COR-L47 (cell line): ENCODE measurements around the gene SYNE2.
A peak's percentile ranks its signal among the peaks of the same experiment; 100 is the strongest.

Source experiments
- DNase-seq: peaks from one replicate; lab custom pipeline; 2025; lab: John Stamatoyannopoulos, UW

The SYNE2 gene

DNA sequence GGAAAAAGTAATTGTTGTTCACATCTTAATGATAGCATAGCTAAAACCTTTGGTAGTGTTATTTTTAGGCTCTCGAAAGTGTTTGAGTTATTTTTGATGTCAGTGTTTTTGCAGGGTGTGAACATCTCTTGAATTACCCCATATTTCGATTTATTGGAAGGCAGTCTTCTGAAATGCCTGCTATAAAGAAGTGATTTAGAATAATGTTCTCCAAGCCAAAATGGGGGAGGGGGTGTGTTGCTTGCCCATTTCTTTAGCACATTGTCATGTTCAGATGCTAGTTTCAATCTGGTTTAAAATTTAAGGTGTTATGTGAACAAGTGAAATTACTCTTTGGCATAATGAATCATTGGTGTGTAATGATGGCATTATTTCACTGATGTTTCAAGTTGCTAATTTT, 110.6 kb downstream of the SYNE2 start:
- no peak for DNase-seq

DNA sequence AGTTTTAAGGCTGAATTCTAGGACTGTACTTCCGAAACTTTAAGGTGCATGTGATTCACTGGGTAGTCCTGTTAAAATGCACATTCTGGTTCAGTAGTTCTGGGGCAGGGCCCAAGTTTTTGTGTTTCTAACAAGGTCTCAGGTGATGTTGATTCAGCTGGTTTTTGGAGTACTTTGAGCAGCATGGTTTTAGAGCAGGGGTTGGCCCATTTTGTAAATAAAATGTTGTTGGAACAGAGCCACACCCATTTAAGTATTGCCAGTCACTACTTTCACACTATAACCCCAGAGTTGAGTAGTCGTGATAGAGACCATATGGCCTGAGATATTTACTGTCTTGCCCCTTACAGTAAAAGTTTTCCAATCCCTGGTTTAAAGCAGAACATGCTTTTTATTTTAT, 111.3 kb downstream of the SYNE2 start:
- no peak for DNase-seq

DNA sequence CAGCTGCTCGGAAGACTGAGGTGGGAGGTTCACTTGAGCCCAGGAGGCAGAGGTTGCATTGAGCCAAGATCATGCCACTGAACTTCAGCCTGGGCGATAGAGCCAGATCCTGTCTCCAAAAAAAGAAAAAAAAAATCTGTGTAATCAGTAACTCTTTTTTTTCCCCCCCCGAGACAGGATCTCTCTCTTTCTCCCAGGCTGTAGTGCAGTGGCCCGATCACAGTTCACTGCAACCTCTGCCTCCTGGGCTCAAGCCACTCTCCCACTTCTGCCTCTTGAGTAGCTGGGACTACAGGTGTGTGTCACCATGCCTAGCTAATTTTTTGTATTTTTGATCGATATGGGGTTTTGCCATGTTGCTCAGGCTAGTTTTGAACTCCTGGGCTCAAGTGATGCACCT, 113.6 kb downstream of the SYNE2 start:
- DNase-seq, result no peak

- peak; percentile 14 for DNase-seq
Observed at GRCh38 chr14:63972323-63972932, 119.6 kb downstream of the SYNE2 start.

- no peak for DNase-seq
Observed at GRCh38 chr14:63974176-63974575, 121.4 kb downstream of the SYNE2 start.

- DNase-seq, result no peak
Observed at GRCh38 chr14:63981569-63981968, 128.8 kb downstream of the SYNE2 start.

- no peak for DNase-seq
Observed at GRCh38 chr14:63982156-63982555, 129.4 kb downstream of the SYNE2 start.

DNA sequence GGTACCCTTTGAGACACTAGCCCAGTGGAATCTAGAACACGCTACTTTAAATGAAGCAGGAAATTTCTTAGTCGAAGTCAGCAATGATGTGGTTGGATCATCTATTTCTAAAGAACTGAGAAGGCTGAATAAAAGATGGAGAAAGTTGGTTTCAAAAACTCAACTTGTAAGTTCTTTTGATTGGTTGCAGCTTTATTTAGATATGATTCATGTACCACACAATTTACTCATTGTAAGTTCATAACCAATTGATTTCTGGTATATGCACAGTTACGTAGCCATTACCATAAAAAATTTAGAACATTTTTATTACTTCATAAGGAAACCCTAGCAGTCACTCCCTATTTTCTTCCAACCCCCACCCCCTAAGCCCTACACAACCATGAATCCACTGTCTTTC, 129.8 kb downstream of the SYNE2 start:
- DNase-seq, result no peak

GRCh38 chr14:63986789-63987533, 134.2 kb downstream of the SYNE2 start:
- DNase-seq, result no peak

DNA sequence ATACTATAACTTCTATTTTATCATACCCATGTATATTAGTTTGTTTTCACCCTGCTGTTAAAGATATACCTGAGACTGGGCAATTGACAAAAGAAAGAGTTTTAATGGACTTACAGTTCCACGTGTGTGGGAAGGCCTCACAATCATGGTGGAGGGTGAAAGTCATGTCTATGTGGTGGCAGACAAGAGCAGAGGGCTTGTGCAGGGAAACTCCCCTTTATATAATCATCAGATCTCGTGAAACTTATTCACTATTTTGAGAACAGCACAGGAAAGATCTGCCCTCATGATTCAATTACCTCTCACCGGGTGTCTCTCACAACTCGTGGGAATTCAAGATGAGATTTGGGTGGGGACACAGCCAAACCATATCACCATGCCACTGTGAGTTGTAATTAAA, 135.8 kb downstream of the SYNE2 start:
- DNase-seq, result no peak

GRCh38 chr14:63991833-63992232, 139.0 kb downstream of the SYNE2 start:
- DNase-seq, result no peak

- no peak for DNase-seq
Observed at GRCh38 chr14:63992858-63993257, 140.1 kb downstream of the SYNE2 start.

- DNase-seq, result no peak
Observed at GRCh38 chr14:63993992-63994391, 141.2 kb downstream of the SYNE2 start.

DNA sequence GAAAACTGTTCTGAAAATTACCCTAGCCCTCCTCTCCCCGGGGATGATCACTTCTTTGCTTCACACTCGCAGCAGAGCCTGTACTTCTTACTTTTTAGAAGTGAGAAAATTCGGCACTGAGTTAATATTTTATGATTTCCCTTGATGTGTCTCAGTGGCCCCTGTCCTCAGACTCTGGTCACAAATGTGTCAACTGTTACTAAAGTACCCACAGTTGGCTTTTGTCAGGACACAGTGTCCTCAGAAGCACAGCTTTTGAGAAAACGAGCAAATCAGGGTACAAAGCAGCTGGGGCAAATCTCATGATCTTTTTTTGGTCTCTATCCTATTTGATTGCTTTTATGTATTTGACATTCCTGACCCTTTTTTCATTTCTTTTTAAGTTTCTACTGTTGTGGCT, 142.5 kb downstream of the SYNE2 start:
- no peak for DNase-seq

- no peak for DNase-seq
Observed at GRCh38 chr14:63996016-63996415, 143.2 kb downstream of the SYNE2 start.

- DNase-seq, result no peak
Observed at GRCh38 chr14:63996625-63997220, 143.9 kb downstream of the SYNE2 start.

- no peak for DNase-seq
Observed at GRCh38 chr14:64000749-64001148, 147.9 kb downstream of the SYNE2 start.

DNA sequence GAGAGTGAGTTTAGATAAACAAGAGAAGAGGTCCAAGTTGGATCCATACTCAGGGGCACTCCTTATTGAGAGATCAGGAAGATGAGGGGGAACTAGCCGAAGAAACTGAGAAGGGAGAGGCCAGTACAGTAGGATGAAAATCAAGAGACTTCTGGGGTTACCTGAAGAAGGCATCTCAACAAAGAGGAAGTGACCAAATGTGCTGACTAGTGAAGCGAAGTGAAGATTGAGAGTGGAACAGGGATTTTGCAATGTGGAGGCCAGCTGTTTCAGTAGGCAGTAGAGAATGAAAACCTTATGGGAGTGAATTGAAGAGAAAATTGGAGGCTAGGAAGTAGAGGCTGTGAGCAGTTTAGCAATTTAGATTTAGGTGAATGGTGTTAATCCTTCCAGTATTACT, 153.0 kb downstream of the SYNE2 start:
- no peak for DNase-seq

GRCh38 chr14:64008016-64008415, 155.2 kb downstream of the SYNE2 start:
- no peak for DNase-seq

GRCh38 chr14:64012003-64012402, 159.2 kb downstream of the SYNE2 start:
- no peak for DNase-seq

- no peak for DNase-seq
Observed at GRCh38 chr14:64012720-64013119, 159.9 kb downstream of the SYNE2 start.

DNA sequence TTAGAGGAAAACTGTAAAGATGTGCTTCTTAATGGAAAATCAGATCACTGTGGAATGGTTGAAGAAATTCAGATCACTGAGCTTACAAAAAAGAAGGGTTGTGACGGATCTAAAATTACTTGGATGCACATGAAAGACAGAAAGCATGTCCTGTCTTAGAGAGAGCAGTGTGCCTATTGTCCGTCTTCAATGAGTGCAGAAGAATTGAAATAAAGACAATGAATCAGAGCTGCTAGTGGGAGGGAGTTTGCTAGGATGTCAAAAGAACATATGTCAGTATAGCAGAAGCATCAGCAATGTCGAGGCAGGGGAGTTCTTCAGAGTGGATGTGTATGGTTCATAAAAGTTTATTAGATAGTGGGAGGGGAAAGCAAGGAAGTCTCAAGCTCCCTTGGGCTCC, 172.7 kb downstream of the SYNE2 start:
- DNase-seq, result no peak

DNA sequence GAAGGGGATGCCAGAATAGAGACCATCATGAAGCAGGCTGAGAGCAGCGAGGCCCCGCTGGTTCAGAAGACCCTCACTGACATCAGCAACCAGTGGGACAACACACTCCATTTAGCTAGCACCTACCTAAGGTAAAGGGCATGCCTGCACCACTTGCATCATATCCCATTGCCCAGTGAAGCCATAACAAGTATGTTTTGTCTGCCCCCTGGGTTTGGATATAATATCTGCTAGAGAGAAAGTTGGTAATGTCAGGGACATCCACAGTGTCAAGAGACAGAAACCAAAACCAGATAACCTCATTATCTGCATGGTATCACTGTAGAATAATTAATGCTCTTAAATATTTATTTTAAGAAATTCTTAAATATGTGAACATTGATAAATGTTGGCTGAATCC, 173.8 kb downstream of the SYNE2 start:
- no peak for DNase-seq

GRCh38 chr14:64035143-64035542, 182.3 kb downstream of the SYNE2 start:
- DNase-seq, result no peak
